ENCODE measurements around the gene MTMR11.
A peak's percentile ranks its signal among the peaks of the same experiment; 100 is the strongest.
"Not testable (repeated sequence)": the region's sequence is repeated elsewhere in the genome, so short reads cannot be mapped to it uniquely, and the experiment has no call there.

Gene MTMR11, protein sequence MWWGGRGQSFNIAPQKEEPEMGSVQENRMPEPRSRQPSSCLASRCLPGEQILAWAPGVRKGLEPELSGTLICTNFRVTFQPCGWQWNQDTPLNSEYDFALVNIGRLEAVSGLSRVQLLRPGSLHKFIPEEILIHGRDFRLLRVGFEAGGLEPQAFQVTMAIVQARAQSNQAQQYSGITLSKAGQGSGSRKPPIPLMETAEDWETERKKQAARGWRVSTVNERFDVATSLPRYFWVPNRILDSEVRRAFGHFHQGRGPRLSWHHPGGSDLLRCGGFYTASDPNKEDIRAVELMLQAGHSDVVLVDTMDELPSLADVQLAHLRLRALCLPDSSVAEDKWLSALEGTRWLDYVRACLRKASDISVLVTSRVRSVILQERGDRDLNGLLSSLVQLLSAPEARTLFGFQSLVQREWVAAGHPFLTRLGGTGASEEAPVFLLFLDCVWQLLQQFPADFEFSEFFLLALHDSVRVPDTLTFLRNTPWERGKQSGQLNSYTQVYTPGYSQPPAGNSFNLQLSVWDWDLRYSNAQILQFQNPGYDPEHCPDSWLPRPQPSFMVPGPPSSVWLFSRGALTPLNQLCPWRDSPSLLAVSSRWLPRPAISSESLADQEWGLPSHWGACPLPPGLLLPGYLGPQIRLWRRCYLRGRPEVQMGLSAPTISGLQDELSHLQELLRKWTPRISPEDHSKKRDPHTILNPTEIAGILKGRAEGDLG

DNA sequence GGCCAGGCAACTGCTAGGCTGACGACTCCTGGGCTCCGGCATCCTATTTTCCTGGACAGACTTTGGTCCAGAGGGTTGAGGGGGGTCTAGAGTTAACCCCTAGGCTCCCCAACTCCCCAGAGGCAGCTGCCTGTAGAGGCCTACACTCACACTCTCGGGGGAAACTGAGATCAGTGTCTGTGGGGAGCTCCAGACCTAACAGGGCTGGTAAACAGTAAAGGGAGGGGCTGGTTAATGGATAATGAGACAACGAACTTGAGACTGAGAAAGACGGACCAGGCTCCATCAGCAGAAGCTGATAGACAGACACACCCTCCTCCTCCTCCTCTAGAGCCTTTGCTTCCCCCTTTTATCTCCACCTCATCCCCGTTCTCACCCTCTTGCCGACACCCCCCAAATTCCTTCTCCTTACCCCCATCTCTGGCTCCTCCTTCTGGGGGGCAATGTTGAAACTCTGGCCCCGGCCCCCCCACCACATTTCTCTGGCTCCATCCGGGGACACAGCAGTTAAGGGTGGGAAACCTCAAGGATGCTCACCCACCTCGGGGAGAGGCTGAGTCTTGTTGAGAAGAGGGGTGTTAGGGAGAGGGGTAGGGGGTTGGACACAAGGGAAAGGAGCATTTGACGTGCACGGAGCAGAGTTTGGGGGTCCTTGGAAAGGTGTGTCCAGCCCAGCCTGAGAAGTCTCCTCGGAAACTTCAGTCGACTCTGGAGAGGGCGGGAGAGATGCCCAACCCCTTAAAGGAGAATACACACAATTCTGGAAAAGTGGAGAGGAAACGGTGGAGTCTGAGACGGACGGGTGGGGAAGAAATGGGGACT is at the start of gene MTMR11:
MTMR11 (minus strand) TSS at position 710 of the 822 bp plus-strand sequence; CDS start at position 478, 232 bp downstream.
- no peak for DNase-seq

DNA sequence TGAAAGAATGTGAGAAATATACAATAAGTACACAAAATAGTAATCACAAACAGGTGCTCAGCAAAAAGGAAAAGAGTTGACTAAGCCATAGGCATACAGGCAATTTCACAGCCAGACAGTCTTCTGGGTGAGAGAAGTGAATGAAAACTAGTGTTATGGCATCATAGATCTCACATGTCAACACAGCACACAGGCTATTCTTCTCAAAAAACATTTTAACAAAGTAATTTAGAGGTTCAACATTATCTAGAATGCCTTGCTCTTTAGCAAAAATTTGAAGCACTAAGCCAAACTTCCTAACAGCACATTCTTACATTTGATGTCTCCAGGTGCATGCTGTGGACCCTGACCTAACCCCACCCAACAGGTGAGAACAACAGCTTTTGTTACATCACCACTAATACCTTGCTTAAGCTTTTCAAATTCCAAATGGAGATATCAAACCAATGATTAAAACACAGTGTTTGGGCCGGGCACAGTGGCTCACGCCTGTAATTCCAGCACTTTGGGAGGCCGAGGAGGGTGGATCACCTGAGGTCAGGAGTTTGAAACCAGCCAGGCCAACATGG is 43.4 kb upstream of the MTMR11 start:
- no peak for DNase-seq

DNA sequence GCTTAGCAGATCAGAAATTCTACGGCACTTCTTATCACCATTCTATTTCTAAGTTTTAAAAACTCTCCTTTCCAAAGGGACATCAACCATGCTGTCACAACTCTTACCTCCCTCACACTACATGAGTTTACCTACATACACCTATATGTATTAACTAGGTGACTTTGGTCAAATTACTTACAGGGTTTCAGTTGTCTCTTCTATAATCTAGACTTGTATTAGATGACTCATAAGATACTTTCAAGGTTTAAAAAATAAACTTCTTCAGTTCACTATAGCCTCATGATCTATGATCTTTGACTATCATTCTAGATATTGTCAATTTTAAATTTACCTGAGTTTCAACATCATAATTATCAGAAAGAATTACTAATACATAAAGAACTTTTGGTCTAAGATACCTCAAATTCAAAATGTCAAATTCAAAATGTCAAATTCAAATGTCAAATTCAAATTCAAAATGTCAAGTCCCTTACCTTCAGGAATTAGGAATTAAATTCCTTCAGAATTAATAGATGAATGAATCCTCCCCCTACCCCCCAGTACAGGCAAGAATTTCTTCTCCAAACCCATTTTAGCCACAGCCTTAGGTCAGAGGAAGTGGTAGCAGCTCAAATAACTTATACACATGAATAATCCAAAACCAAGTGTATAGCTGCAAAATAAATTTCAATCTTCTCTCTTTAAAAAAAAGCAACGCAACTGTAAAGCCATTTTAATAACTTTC is 42.7 kb upstream of the MTMR11 start:
- DNase-seq = no peak

DNA sequence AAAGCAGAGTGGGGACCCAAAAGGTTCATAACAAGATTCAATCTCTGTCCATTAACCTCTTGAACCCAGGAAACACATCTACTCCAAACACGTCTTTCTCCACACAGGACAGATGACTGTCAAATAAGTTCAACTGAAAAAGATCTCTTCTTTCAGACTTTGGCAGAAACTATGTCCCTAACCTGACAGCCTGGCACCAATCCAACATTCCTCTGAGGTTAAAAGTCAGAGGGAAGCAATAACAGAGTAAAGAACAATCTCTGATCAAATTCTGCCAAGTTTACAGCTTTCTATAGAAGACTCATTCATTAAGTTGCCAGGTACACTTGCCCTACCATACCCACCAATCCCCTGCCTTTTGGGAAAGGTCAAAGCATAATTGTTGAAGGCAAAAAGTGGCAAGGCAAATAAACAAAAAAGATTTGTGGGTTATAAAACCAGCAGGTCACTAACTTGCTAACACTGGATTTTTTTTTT is 41.9 kb upstream of the MTMR11 start:
- no peak for DNase-seq

DNA sequence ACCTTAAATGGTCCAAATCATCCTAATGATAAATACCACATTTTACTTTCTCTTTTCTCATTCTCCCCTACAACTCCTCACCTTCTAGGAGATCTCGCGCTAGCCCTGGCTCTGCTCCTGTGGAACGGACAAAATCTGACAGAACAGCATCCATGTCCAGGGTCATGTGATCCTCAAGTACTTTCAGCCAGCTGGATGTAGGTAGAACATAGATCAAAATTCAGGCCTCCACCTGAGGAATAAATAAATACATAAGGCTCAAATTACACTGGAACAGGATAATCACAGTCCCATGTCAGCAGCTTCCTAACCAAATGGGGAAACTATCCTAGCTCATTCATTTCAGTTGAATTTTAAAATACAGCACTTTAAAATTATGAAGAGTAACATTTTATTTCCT is 40.7 kb upstream of the MTMR11 start:
- DNase-seq = no peak

DNA sequence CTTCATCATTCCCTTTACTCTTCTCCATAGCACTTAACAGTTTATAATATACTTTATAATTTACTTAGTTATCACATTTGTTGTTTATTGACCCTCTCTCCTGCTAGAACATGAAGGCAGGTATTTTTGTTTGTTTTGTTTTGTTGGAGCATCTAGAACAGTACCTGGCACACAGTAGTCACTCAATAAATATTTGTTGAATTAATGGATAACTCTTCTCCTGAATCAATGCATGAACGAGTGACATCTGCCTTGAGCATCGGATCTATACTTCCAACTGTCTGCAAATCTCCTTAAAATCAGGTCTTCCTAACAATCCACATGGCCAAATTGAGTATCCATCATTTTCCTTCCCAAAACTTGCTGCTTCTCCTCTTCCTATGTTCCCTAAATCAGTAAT is 35.9 kb upstream of the MTMR11 start:
- DNase-seq = no peak

DNA sequence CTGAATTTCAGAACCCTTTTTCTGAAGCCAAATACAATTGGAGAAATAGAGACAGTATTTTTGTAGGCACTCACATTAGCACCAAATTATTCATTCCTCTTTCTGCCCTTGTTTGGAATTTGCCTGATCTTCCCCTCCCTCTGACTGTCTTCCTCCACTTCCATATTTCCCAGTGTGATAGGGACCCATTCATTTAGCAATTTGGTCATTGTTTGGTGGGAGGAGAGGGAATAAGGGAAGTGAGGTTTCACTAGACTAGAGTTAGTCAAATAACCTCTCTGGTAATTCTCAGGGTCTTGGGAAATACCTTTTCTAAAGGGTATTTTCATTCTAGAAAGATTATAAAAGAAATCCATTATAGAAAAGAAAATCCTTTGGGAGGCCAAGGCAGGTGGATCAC is 31.0 kb upstream of the MTMR11 start:
- no peak for DNase-seq

DNA sequence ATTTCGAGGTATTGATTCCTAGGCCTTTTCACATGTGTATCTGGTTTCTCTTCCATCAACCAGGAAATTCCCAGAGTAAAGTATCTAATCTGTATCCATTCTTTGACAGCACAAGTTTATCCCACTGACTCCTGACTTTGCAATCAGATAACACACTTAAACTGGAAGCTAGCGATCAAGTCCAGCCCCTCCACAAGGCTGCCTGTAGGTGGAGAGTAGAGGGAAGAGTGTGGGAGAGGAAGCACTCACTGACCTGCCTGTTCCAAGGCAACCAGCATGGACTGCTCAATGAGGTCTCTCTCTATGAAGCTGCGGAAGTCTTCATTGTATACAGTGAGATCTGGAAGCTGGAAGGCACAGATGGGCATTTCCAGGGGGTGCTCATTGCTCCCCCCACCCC is 30.4 kb upstream of the MTMR11 start:
- no peak for DNase-seq

DNA sequence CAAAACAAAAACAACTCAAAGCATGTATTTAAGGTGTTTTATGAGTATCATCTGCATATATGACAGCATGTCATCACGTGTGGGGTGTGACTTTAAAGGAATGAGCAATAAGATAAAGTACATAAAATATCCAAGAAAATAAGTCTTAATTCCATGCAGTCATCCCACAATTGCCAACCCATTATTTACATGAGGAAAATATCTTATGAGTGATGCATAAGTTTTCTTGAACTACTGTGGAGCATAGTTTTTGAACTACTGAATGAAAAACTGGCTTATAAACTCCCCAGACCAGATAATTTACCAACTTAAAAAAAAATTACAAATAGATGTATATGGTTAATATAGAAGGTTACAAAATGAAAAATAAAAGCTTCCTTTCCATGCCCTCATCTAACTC is 29.7 kb upstream of the MTMR11 start:
- DNase-seq = no peak

DNA sequence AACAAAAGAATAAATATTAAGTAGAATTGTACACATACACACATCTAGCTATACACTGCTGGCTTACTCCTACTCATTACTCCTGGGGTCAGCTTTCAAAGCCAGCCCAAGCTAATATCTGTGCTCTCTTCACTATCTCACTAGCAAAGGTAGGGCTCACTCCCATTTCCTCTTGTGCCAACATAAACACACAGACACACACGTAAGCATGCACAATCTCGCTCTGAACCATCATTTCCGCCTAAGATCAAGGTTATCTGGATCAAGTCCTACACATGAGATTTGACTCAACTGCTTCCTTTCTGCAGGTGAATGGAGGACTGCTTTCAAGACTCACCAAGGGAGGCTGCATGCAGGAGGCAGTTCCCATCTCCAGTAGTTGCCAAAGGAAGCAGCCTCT is 28.8 kb upstream of the MTMR11 start:
- no peak for DNase-seq

DNA sequence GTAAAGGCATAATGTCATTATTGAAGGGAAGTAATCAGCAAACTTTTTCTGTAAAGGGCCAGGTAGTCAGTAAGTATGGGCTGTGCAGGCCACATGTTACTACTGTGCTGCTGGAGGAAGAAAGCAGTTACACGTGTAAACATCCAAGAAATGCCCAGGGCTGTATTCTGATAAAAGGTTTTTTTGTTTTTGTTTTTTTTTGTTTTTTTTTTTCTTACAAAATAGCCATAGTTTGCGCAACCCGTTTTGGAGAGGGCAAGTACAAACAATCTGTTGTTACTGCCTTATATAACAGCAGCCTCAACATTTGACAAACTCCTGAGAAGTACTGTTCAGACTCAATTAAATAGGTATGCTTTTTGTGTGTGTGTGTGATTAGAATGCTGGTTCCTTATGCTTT is 26.7 kb upstream of the MTMR11 start:
- DNase-seq = no peak

DNA sequence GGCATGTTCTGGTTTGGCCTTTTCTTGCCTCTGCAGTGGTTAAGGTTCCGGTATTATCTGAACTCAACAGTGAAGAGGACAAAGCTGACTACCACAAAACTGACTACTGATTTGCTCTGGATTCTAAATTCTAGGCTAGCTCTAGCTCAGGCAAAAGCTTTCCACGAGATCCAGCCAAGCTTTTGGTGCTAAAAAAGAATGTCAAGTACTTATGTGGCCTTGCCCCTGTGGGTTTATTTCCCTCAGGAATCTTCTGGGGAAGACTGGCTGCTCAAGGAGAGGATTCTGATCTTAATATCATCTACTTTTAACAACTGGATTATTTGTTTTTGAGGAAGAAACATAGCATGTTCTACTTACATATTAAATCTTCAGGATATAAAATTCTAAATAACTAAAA is 26.1 kb upstream of the MTMR11 start:
- DNase-seq = no peak

DNA sequence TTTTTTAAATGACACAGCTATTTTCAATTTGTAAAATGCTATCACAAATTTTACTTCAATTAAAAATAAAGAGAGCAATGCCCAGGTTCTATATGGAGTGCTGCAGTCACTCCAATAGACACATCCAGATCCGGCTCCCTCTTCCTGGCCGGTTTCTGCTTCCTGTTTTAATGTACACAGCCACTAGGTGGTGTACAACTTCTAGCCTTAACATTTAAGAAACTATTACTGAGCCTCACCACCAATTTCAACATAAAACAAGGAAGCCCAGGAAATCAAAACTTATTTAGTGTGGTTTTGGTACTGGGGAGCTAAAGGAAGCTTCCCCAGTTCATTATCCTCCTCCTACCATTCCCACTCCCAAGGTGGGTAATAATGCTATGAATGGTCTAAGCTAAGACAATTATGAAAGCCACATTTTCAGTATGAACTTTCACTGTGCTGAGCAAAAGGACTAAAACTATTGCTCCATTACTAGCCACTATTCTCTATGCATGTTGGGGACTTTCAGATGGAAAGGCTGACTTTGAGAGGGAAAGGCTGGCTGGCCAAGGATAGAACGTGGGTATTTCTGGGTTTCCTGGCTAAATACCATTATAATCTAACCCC is 25.5 kb upstream of the MTMR11 start:
- DNase-seq = no peak

DNA sequence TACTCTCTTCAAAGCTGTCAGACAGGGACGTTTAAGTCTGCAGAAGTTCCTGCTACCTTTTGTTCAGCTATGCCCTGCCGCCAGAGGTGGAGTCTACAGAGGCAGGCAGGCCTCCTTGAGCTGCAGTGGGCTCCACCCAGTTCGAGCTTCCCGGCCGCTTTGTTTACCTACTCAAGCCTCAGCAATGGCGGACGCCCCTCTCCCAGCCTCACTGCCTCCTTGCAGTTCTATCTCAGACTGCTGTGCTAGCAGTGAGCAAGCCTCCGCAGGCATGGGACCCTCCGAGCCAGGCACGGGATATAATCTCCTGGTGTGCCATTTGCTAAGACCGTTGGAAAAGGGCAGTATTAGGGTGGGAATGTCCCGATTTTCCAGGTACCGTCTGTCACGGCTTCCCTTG is 20.9 kb upstream of the MTMR11 start:
- DNase-seq = not testable (repeated sequence)

DNA sequence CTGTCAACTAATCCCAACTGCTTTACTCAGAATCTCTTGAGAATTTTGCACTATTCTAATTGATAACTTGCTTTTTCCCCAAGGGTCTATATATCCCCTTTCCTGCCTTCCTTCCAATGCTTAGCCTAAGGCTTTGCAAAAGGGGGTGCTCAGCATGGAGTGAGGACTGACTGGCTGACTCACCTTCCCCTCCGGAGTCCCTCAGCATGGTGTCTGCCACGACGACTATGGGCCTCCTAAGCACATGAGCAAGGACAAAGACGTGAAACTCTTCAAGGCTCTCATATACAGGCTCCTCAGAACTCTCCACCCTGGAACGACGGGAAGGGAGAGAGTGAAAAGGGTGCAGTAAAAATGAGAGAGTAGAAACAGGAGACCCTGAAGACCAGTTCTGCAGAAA is 13.2 kb upstream of the MTMR11 start:
- no peak for DNase-seq

DNA sequence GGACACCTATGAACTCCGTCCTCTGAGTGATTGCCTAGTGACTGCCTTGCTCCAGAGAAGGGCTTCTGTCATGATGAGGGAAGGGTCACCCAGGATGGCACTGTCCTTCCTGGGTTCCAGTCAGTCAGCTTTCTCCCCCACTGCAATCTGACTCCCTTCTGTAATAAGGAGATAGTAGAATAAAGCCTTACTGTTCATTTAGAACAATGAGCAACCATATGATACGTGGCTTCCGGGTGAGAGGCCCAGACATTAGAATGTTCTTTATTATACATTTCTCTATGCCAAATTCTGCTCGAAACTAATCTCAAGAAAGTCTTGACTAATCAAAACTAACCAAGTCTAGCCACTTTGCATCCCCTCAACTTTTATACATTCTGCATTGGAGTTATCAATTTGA is 8.5 kb upstream of the MTMR11 start:
- DNase-seq = no peak

DNA sequence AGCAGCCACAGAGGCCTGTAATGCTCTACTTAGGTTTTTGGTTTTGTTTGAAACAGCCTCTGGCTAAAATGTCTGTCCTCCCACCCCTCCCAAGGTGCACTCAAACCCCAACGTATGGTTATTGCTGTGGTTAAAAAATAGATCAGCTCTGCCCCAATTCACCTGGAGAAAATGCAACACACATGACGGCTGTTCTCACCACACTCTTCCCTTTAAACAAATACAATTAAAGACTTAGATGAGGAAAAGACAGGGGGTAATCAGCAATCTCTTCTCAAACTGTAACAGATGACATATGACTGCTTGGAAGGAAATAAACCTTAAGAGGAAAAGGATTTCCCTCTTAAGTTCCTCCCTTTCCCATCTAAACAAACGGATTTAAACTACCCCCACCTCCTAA is 6.2 kb upstream of the MTMR11 start:
- DNase-seq = no peak

DNA sequence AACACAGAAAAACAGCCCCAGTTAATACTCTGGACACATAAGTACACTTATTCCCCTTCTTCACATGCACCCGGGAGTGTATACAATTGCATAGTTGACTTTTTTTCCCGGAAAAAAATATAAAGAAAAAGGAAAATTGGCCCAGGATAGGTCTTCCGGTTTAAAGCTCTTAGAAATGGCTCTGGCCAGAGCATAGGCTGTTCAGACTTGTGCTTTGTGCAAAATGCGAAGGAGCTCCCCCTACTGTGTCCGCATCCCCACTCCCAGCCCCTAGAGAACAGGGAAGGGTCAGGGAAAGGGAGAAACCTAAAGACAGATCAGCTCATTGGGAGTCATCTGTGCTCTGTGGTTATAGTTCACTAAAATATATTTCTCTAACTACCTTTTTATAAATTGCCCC is 5.5 kb upstream of the MTMR11 start:
- DNase-seq = peak; percentile 41

DNA sequence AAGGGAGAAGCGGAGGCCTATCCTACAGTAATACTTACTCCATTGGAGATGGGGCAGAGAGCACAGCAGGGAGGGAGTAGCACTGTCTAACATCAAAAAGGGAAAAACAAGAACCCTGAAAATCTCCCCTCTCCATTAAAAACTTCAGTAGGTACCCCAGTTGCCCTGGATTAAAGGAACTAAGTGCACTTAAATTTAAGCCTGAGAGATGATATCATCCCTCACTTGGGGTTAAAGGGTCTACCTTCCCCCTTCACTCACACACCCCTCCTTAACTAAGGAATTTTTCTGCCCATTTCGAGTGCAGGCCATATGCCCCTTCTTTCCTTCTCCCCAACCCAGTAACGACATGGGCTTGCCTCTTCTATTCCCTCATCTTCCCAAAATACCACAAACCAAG is 3.7 kb upstream of the MTMR11 start:
- DNase-seq = no peak

DNA sequence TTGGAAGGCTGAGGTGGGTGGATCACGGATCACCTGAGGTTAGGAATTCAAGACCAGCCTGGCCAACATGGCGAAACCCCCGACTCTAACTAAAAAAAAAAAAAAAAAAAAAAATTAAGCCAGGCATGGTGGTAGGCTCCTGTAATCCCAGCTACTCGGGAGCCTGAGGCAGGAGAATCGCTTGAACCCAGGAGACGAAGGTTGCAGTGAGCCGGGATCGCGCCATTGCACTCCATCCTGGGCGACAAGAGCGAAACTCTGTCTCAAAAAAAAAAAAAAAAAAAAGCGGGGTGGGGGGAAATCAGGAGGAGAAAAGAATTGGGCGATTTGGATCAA is 2.0 kb upstream of the MTMR11 start:
- DNase-seq = not testable (repeated sequence)

DNA sequence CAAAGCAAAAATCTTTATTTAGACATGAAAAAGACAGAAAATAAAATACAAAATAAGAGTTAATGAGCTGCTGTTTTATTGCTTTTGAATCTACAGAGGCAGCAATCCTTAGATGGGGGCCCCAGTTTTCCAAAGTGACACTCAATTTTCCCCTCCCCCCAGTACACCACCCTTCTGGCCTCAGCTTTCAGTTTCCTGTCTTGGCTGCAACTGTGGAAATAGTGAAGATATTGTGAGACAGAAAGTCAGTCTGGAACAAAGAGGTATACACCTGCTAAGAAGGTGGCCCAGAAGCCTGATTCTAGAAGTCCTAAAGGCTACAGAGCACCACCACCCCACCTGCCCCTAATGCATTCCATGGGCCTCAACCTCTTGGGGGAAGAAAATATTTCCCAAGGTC is 1.1 kb upstream of the MTMR11 start:
- no peak for DNase-seq

Measured in 8988T (cell line).